Measurements from ENCODE around the gene AVL9. TPM values are rescaled to one million over a fixed set of nuclear protein-coding genes. Genes with fewer than 3 reads are reported as not detected.

The AVL9 gene
- total RNA-seq, 1 donor from 2014 or later = 25.5 TPM

GRCh38 chr7:32502728-32503127 is 7.4 kb downstream of the AVL9 start:
- no peak overlapping the region for H3K4me3 ChIP-seq

GRCh38 chr7:32506266-32507054 is 11.2 kb downstream of the AVL9 start:
- H3K4me1 ChIP-seq = peaks cover 33% of the 10 kb centered on the region
- no peak for TF ChIP-seq POLR2A (IDR thresholded peaks at IDR 0.05)
- no peak for TF ChIP-seq POLR2AphosphoS5 (IDR thresholded peaks at IDR 0.05; ENCODE audit: insufficient read depth in 1 of 2, low read depth in 1 of 2)
- no peak for TF ChIP-seq CTCF (IDR thresholded peaks at IDR 0.05)

More at GRCh38 chr7:32502728-32503127, 7.4 kb downstream of the AVL9 start:
- no peaks in the 10 kb centered on the region for H3K27me3 ChIP-seq
- H3K4me1 ChIP-seq = peaks cover 37% of the 10 kb centered on the region
- H3K27ac ChIP-seq = no peak overlapping the region
- H3K9me3 ChIP-seq = no peaks in the 10 kb centered on the region
- TF ChIP-seq CTCF (IDR thresholded peaks at IDR 0.05) = no peak
- no peak for TF ChIP-seq POLR2AphosphoS5 (IDR thresholded peaks at IDR 0.05; ENCODE audit: insufficient read depth in 1 of 2, low read depth in 1 of 2)
- TF ChIP-seq POLR2A (IDR thresholded peaks at IDR 0.05) = no peak
- H3K36me3 ChIP-seq = no peaks in the 10 kb centered on the region
- intact Hi-C loops (cut with DNase I) = no loop called here
- no peak for DNase-seq (ENCODE audit: extremely low spot score in 2 of 2)

GRCh38 chr7:32507414-32507813 is 12.1 kb downstream of the AVL9 start:
- no peaks in the 10 kb centered on the region for H3K27me3 ChIP-seq
- no peaks in the 10 kb centered on the region for H3K9me3 ChIP-seq
- no peak overlapping the region for H3K4me3 ChIP-seq
- intact Hi-C loops (cut with DNase I) = no loop called here
- no peak for DNase-seq (ENCODE audit: extremely low spot score in 2 of 2)
- H3K27ac ChIP-seq = no peak overlapping the region
- H3K4me1 ChIP-seq = peaks cover 24% of the 10 kb centered on the region
- no peaks in the 10 kb centered on the region for H3K36me3 ChIP-seq
- no peak for TF ChIP-seq POLR2AphosphoS5 (IDR thresholded peaks at IDR 0.05; ENCODE audit: insufficient read depth in 1 of 2, low read depth in 1 of 2)
- TF ChIP-seq POLR2A (IDR thresholded peaks at IDR 0.05) = no peak
- TF ChIP-seq CTCF (IDR thresholded peaks at IDR 0.05) = no peak

More at GRCh38 chr7:32506266-32507054, 11.2 kb downstream of the AVL9 start:
- intact Hi-C loops (cut with DNase I) = no loop called here
- Histone ChIP-seq H3K9me3 (no peaks in the 10 kb centered on the region), H3K27me3 (no peaks in the 10 kb centered on the region), H3K4me3 (no peak overlapping the region), H3K36me3 (no peaks in the 10 kb centered on the region), H3K27ac (no peak overlapping the region)
- DNase-seq (ENCODE audit: extremely low spot score in 2 of 2) = no peak

GRCh38 chr7:32511791-32512190 is 16.5 kb downstream of the AVL9 start:
- Histone ChIP-seq H3K9me3 (no peaks in the 10 kb centered on the region), H3K4me3 (no peak overlapping the region), H3K36me3 (no peaks in the 10 kb centered on the region), H3K27me3 (no peaks in the 10 kb centered on the region), H3K27ac (no peak overlapping the region), H3K4me1 (peaks cover 33% of the 10 kb centered on the region)
- intact Hi-C loops (cut with DNase I) = no loop called here
- no peak for TF ChIP-seq CTCF (IDR thresholded peaks at IDR 0.05)
- no peak for TF ChIP-seq POLR2AphosphoS5 (IDR thresholded peaks at IDR 0.05; ENCODE audit: insufficient read depth in 1 of 2, low read depth in 1 of 2)
- TF ChIP-seq POLR2A (IDR thresholded peaks at IDR 0.05) = no peak
- no peak for DNase-seq (ENCODE audit: extremely low spot score in 2 of 2)

- no peak overlapping the region for H3K4me3 ChIP-seq
- H3K9me3 ChIP-seq = no peaks in the 10 kb centered on the region
- peaks cover 27% of the 10 kb centered on the region for H3K4me1 ChIP-seq
- no peak overlapping the region for H3K27ac ChIP-seq
- intact Hi-C loops (cut with DNase I) = no loop called here
- TF ChIP-seq POLR2AphosphoS5 (IDR thresholded peaks at IDR 0.05; ENCODE audit: insufficient read depth in 1 of 2, low read depth in 1 of 2) (no peak), POLR2A (IDR thresholded peaks at IDR 0.05) (no peak), CTCF (IDR thresholded peaks at IDR 0.05) (no peak)
- DNase-seq (ENCODE audit: extremely low spot score in 2 of 2) = no peak
- no peaks in the 10 kb centered on the region for H3K27me3 ChIP-seq
- no peaks in the 10 kb centered on the region for H3K36me3 ChIP-seq
Observed at GRCh38 chr7:32513210-32513609, 17.9 kb downstream of the AVL9 start.

Data from vagina (tissue), 2 donors.